H1 (cell line): ENCODE results near the gene SYNPO. TPM values are rescaled to one million over a fixed set of nuclear protein-coding genes. Genes with fewer than 3 reads are reported as not detected.

Experiments used
- ASH2L ChIP-seq: fragments of 200-600, 300-600 bp; sonication (generic); IDR thresholded peaks from one replicate; pipeline ENCODE4 v1.7.1; 2017; ENCODE audit warnings: low read length
- CEBPB ChIP-seq: IDR thresholded peaks from 2 replicates; pipeline ENCODE4 v1.6.1; 2012; ENCODE audit warnings: low read depth, low read length
- POU5F1 ChIP-seq: IDR thresholded peaks from 2 replicates; pipeline ENCODE4 v1.6.1; 2011; ENCODE audit warnings: low read depth, mild to moderate bottlenecking, low read length, moderate library complexity
- SAP30 ChIP-seq: fragments of 300-600 bp; sonication (generic); IDR thresholded peaks from 2 replicates; pipeline ENCODE4 v1.7.1; 2012; ENCODE audit warnings: low read length, moderate library complexity, mild to moderate bottlenecking, inconsistent platforms; ENCODE audit not compliant: insufficient read depth, insufficient replicate concordance
- SIN3A ChIP-seq, 2 experiments: IDR thresholded peaks in 1 of 2; conservative IDR thresholded peaks in 1 of 2; 2 replicates each; pipeline ENCODE4 v1.6.1; 2011 to 2012; ENCODE audit warnings: low read length in 2 of 2, improper control_type of control experiment in 1 of 2, low read depth in 1 of 2, mild to moderate bottlenecking in 1 of 2
- TAF1 ChIP-seq: IDR thresholded peaks from 2 replicates; pipeline ENCODE4 v1.6.1; 2011; ENCODE audit warnings: mild to moderate bottlenecking, low read depth, low read length
- TAF7 ChIP-seq: optimal IDR thresholded peaks from 2 replicates; pipeline ENCODE3; 2011; ENCODE audit warnings: low read depth, mild to moderate bottlenecking, inconsistent platforms, low read length, moderate library complexity, borderline replicate concordance
- USF2 ChIP-seq: IDR thresholded peaks from 2 replicates; pipeline ENCODE4 v1.6.1; 2011; ENCODE audit warnings: low read length, improper control_type of control experiment
- polyA plus RNA-seq, 7 experiments: library from polyadenylated mRNA; depleted of rRNA in 3 of 7; stranded (reverse) in 5 of 7; unstranded in 2 of 7; fragments of >200 nt in 5 of 7; fragments of 200-250 nt in 2 of 7; gene quantifications; 1 replicate in 5 of 7; 2 replicates in 1 of 7; 4 replicates in 1 of 7; pipeline versions ENCODE4 v1.2.1 to v1.2.3, GENCODE V29; 2011 to 2013; ENCODE audit warnings: missing spikeins in 2 of 7, mixed read lengths in 2 of 7
- total RNA-seq: library from RNA; stranded (reverse); fragmentation: NEBNext Ultra II Directional; extraction: Animal tissue kit (Norgen Biotek cat#: 25700); gene quantifications from 2 replicates; pipeline ENCODE4 v1.2.1, GENCODE V29; 2021

The SYNPO gene
- total and polyA plus RNA-seq, 2 of the 8 experiments (the other 6 are each of a cell fraction or from before 2014, with no cell fraction given) = 2.3 TPM

GRCh38 chr5:150598821-150599273 is 41.6 kb upstream of the SYNPO start (continued):
- no peak for TF ChIP-seq SIN3A (conservative IDR thresholded peaks at IDR 0.05 in 1 of 2, IDR thresholded peaks at IDR 0.05 in 1 of 2; ENCODE audit: low read depth in 1 of 2, low read length in 2 of 2)
- no peak for TF ChIP-seq CEBPB
- no peak for TF ChIP-seq TAF1
- TF ChIP-seq SAP30 = no peak
- TF ChIP-seq POU5F1 = no peak
- no peak for TF ChIP-seq TAF7
- TF ChIP-seq USF2 = no peak
- no peak for TF ChIP-seq ASH2L
